T-helper 17 cell (primary cell): Measurements from ENCODE around the gene TIGD7. TPM values are rescaled to one million over a fixed set of nuclear protein-coding genes. Genes with fewer than 3 reads are reported as not detected.
"Not testable (repeated sequence)": the region's sequence is repeated elsewhere in the genome, so short reads cannot be mapped to it uniquely, and the experiment has no call there.

Experiments
- ATAC-seq: fragments of 150-1000 bp; cut with Tn5 transposase; 2 replicates; pipeline ENCODE4 v1.10.0; 2021; ENCODE audit warnings: mild to moderate bottlenecking, moderate library complexity
- DNase-seq, 3 donors: peaks; one replicate each; pipeline versions ENCODE4 v3.0.0 to v3.0.0-alpha.2; 2020 to 2021
- H3K9me3 ChIP-seq: one replicate; pipeline ENCODE4 v1.7.0; 2013; ENCODE audit warnings: low read length, mild to moderate bottlenecking; ENCODE audit not compliant: control insufficient read depth, poor library complexity, severe bottlenecking
- H3K27ac Mint-ChIP-seq: one replicate; pipeline ENCODE4 v1.8.0; 2022; ENCODE audit warnings: mild to moderate bottlenecking, moderate library complexity, mixed read lengths
- H3K27me3 Mint-ChIP-seq: one replicate; pipeline ENCODE4 v1.8.0; 2022; ENCODE audit warnings: mixed read lengths
- H3K36me3 Mint-ChIP-seq: one replicate; pipeline ENCODE4 v1.8.0; 2022; ENCODE audit warnings: low read depth, mixed read lengths
- H3K4me1 Mint-ChIP-seq: one replicate; pipeline ENCODE4 v1.8.0; 2022; ENCODE audit warnings: mild to moderate bottlenecking, mixed read lengths
- H3K4me3 Mint-ChIP-seq: one replicate; pipeline ENCODE4 v1.8.0; 2022; ENCODE audit warnings: mild to moderate bottlenecking, moderate library complexity, mixed read lengths
- total RNA-seq, 4 donors: library from RNA in 2 of 4; stranded (reverse) in 2 of 4; gene quantifications; one replicate each; pipeline ENCODE4 v1.2.3 and lab custom pipeline; 2022 to 2026

The TIGD7 gene
- total RNA-seq, 2 donors from 2014 or later, result 1.9 TPM

DNA sequence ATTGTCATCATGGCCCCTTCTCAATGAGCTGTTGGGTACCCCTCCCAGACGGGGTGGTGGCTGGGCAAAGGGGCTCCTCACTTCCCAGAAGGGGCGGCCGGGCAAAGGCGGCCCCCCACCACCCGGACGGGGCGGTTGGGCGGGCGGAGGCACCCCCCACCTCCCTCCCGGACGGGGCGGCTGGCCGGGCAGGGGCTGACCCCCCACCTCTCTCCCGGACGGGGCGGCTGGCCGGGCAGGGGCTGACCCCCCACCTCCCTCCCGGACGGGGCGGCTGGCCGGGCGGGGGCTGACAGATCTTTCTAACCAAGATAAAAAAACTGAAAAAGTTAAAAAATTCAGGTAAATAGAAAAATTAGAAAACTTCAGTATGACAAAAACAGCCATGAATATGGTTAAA, 33.9 kb downstream of the TIGD7 start:
- not testable (repeated sequence) for H3K4me1 Mint-ChIP-seq, H3K36me3 Mint-ChIP-seq, H3K9me3 ChIP-seq, H3K27me3 Mint-ChIP-seq, H3K27ac Mint-ChIP-seq, DNase-seq, H3K4me3 Mint-ChIP-seq, ATAC-seq

DNA sequence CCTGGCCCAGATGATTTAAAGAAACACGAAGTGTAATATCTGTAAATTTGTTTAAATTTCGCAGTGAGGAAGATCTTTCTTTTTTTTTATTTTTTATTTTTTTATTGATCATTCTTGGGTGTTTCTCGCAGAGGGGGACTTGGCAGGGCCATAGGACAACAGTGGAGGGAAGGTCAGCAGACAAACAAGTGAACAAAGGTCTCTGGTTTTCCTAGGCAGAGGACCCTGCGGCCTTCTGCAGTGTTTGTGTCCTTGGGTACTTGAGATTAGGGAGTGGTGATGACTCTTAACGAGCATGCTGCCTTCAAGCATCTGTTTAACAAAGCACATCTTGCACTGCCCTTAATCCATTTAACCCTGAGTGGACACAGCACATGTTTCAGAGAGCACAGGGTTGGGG, 34.5 kb downstream of the TIGD7 start:
- not testable (repeated sequence) for H3K4me1 Mint-ChIP-seq, H3K4me3 Mint-ChIP-seq, DNase-seq, H3K27ac Mint-ChIP-seq, H3K36me3 Mint-ChIP-seq, H3K27me3 Mint-ChIP-seq, H3K9me3 ChIP-seq, ATAC-seq

DNA sequence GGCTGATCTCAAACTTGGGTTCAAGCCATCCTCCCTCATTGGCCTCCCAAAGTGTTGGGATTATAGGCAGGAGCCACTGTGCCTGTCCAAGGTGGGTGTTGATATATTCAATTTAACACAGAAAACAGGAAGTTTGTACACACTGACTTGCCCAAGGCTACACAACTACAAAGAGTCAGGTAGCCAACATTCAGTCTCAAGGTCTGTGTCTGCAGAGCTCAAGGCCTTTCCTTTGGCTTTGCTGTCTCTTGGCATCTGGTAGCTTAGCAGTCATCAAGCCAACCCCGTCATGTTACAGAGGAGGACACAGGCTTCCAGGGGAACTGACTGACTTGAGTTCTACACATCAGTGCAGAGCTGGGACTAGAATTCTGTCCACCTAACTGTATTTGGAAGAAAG, 36.9 kb downstream of the TIGD7 start:
- no peak overlapping the region for H3K27ac Mint-ChIP-seq
- no peaks in the 10 kb centered on the region for H3K36me3 Mint-ChIP-seq
- H3K4me1 Mint-ChIP-seq, result peaks cover 7% of the 10 kb centered on the region
- H3K4me3 Mint-ChIP-seq, result no peak overlapping the region
- no peaks in the 10 kb centered on the region for H3K9me3 ChIP-seq
- no peaks in the 10 kb centered on the region for H3K27me3 Mint-ChIP-seq
- ATAC-seq (no peak), DNase-seq (no peak)

DNA sequence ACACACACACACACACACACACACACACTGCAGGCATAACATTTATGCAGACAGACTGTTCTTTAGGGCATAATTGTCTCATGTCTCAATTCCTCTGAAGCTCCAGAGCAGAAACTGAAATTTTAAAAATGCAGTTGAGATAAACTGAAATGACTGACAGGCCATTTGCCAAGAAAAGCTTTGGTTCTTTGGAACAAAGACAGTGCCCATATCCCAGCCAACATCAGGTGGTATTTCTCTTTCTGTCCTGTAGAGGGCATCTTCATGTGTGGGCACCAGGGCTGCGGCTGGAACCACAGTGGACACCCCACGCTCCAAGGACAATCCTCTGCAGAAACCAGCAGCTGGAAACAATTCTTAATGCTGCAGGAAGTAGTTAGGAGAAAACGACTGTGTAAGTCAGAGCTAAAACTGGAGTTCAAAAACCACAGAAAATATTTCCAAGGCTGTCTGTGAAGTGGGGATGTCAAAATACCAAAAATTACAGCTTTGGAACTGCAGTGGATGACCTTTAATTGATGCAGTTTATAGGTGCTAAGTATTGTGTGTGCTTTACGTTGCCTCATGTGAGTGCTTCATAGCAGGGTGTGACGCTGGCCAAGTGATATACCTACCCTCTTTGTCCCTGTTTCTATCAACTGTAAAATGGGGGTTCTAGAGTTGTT, 38.2 kb downstream of the TIGD7 start:
- H3K4me1 Mint-ChIP-seq, result peaks cover 11% of the 10 kb centered on the region
- DNase-seq, result no peak
- H3K4me3 Mint-ChIP-seq, result no peak overlapping the region
- H3K27me3 Mint-ChIP-seq, result no peaks in the 10 kb centered on the region
- no peak overlapping the region for H3K27ac Mint-ChIP-seq
- H3K9me3 ChIP-seq, result no peaks in the 10 kb centered on the region
- ATAC-seq, result no peak
- H3K36me3 Mint-ChIP-seq, result no peaks in the 10 kb centered on the region

DNA sequence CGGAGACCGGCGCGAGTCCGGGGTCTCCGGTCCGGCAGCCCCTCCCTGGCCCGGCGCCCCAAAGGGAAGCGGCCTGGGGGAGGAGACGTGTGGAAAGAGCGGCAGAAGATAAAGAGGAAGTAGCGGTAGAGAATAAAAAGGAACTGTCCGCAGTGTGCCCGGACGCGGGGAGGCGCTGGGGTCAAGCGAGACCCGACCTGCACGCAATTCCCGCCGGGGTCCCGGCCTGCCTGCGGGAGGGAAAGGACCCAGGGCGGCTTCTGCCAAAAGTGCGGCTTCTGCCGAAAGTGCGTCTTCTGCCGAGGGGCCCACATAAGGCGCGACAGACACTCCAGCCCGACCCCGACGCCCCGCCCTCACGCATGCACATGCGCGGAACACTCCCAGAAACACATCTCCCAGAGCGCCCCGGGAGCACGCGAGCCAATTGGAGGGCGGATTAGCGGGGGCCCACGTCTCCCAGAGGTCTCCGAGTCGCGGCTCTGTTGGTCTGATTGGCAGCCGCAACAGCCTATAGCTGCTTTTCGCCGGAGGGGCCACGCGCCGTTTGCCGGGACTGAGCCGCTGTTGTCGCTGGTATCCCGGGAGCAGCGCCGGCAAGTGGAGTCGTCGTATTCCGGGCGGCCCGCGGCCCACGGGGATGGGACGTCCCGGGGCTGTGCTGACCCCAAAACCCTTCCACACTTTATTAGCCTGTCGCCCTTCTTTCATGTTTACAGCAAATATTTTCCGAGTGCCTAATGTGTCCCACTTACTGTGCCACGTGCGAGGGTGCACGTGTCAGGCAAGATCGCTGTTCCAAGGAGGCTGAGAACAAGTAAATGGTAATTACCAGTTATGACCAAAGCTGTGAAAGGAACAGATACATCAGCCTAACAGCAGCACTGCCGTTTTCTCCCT, 40.8 kb downstream of the TIGD7 start:
- peak overlapping the region; percentile 93 for H3K4me3 Mint-ChIP-seq
- H3K9me3 ChIP-seq, result no peaks in the 10 kb centered on the region
- peaks cover 15% of the 10 kb centered on the region for H3K4me1 Mint-ChIP-seq
- H3K36me3 Mint-ChIP-seq, result no peaks in the 10 kb centered on the region
- H3K27ac Mint-ChIP-seq, result peak overlapping the region; percentile 95
- H3K27me3 Mint-ChIP-seq, result no peaks in the 10 kb centered on the region
- peak; percentile 89 for ATAC-seq
- peak; percentile 87 to 90 (median 88) for DNase-seq

DNA sequence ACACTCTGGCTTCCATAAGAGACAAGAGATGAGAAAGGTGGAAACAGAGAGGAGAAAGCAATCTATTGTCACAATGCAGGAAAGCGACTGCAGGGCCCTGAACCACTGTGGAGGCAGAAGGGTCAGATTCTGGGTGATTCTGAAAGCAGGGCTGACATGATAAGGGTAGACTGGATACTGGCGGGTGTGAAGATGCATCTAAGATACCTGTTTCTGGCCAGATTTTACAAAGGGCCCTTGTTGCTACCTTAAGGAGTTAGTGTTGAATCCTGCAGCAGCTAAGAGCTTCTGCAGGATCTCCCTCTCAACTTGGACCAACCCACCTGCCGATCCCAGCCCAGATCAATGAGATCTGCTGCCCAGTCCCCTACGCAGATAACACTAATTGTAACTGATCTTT, 42.7 kb downstream of the TIGD7 start:
- Mint-ChIP-seq H3K4me1 (peaks cover 15% of the 10 kb centered on the region), H3K27ac (peak overlapping the region; percentile 95), H3K4me3 (peak overlapping the region; percentile 56), H3K36me3 (no peaks in the 10 kb centered on the region), H3K27me3 (no peaks in the 10 kb centered on the region)
- ATAC-seq (no peak), DNase-seq (no peak)
- H3K9me3 ChIP-seq, result no peaks in the 10 kb centered on the region

DNA sequence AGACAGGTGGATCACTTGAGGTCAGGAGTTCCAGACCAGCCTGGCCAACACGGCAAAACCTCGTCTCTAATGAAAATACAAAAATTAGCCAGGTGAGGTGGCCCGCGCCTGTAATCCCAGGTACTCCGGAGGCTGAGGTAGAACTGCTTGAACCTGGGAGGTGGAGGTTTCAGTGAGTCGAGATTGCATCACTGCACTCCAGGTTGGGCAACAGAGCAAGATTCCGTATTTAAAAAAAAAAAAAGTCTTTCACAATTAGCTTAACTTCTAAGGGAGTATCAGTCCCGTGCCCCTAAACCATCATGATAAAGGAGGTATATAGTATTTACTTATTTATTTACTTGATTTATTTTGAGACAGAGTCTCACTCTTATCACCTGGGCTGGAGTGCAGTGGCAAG, 45.4 kb downstream of the TIGD7 start:
- H3K36me3 Mint-ChIP-seq, result no peaks in the 10 kb centered on the region
- H3K4me3 Mint-ChIP-seq, result no peak overlapping the region
- H3K9me3 ChIP-seq, result no peaks in the 10 kb centered on the region
- DNase-seq (no peak), ATAC-seq (no peak)
- no peak overlapping the region for H3K27ac Mint-ChIP-seq
- H3K4me1 Mint-ChIP-seq, result peaks cover 12% of the 10 kb centered on the region
- no peaks in the 10 kb centered on the region for H3K27me3 Mint-ChIP-seq

DNA sequence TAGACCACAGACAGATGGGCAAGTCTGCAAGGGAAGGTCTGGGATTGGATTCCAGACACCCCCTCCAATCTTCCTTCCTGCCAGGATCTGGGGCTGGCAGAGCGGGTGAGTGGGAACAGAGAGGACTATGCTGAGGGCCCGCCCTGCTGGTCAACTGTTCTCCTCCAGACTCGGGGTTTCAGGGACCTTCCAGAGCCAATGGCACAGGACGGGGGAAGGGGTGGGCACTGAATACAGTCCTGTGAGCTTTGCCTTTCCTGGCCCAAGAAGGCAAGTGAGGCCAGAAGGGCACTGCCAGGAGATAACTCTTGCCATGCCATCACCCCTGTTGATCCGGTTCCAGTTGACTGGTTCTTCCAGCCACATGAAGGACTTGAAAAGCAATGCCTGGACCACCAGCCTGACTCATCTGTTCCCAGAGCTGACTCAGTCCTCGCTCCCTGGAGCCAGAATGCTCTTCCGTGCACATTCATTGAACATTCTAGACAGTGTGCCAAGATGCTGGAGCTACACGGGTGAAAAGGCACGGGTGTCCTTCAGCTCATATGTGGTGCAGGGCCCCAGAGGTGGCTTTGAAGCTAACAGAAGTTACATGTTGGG, 48.3 kb downstream of the TIGD7 start:
- Mint-ChIP-seq H3K4me3 (no peak overlapping the region), H3K36me3 (no peaks in the 10 kb centered on the region), H3K27me3 (no peaks in the 10 kb centered on the region), H3K27ac (no peak overlapping the region), H3K4me1 (peaks cover 3% of the 10 kb centered on the region)
- no peaks in the 10 kb centered on the region for H3K9me3 ChIP-seq
- ATAC-seq (no peak), DNase-seq (no peak)

DNA sequence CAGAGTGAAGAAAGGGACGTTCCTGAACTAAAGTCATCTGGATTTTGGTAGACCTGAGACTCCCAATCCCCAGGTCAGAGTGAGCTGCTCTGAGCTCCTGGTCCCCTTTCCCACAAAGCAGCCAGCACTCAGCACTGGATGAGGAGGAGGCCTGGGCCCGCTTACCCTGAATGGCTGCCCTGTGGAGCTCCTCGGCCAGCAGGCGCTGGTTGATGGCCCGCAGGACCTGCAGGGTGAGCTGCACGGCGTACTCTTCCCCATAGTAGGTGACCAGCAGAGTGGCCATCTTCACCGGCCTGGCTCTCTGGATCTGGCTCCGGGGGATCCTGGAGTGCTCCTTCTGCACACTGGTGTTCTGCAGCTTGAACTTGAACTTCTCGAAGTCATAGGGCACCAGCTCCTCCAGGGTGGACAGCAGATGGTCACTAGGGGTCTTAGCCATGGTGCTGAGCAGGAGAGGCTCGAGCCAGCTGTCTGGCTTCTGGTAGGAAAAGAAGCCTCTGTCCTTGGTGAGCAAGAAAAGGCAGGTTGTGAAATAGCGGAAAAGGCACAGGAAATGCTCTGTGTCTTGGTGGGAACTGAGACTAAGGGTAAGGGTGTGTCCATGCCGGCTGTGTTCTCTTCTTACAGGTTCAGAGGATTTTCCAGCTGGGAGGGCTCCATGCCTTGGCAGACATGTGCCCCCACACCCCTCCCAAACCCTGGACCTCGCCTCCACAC, 48.9 kb downstream of the TIGD7 start, which contains the start of gene MEFV:
TSS of gene MEFV (minus strand) at position 488 of the 720 bp plus-strand sequence. CDS start at position 442, 46 bp downstream.
- DNase-seq (no peak), ATAC-seq (no peak)
- no peak within 1 kb of the TSS for H3K4me3 Mint-ChIP-seq
- no peak within 1 kb of the TSS for H3K27ac Mint-ChIP-seq
- H3K9me3 ChIP-seq, result no peaks in the 10 kb centered on the region
- H3K27me3 Mint-ChIP-seq, result peaks cover under 1% of the 10 kb centered on the region
- no peaks in the 10 kb centered on the region for H3K4me1 Mint-ChIP-seq
- no peaks in the 10 kb centered on the region for H3K36me3 Mint-ChIP-seq

DNA sequence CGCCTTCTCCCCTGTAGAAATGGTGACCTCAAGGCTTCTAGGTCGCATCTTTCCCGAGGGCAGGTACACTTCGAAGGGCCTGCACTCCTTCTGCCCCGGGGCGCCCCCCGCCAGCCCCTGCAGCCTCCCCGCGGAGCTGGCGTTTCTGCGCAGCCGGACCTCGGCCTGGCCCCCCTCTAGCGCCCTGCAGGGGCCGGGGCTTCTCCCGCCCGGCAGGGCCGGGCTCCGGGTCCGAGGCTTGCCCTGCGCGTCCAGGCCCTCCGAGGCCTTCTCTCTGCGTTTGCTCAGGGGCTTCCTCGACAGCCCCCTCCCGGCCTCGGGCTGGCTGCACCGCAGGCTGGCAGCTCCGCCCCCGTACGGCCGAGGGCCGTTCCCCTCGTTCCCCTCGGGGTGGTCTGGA, 50.9 kb downstream of the TIGD7 start:
- H3K27me3 Mint-ChIP-seq, result peaks cover 5% of the 10 kb centered on the region
- peaks cover 2% of the 10 kb centered on the region for H3K4me1 Mint-ChIP-seq
- H3K36me3 Mint-ChIP-seq, result no peaks in the 10 kb centered on the region
- H3K9me3 ChIP-seq, result no peaks in the 10 kb centered on the region
- ATAC-seq, result no peak
- no peak overlapping the region for H3K27ac Mint-ChIP-seq
- H3K4me3 Mint-ChIP-seq, result no peak overlapping the region
- no peak for DNase-seq

DNA sequence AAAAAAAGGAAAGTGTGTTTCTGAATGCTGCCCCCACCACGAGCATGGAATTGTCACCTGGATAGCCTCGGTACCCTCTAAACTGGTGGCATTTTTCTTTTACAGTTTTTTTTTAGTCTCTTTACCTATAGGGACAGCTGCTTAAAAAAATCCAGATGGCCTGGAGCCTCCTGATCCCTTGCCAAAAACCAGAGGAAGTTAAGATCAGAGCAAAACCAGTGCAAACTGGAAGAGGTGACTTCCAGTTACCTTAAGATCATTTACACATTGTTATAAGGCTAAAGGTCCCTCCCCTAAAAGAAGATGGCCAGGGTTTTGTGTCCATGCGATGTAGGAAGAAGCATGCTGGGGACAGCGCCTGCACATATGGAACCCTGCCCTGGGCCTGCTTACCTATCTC, 52.3 kb downstream of the TIGD7 start:
- Mint-ChIP-seq H3K4me1 (peaks cover 2% of the 10 kb centered on the region), H3K36me3 (no peaks in the 10 kb centered on the region), H3K4me3 (no peak overlapping the region), H3K27me3 (peaks cover 5% of the 10 kb centered on the region), H3K27ac (no peak overlapping the region)
- ATAC-seq, result no peak
- no peaks in the 10 kb centered on the region for H3K9me3 ChIP-seq
- no peak for DNase-seq

DNA sequence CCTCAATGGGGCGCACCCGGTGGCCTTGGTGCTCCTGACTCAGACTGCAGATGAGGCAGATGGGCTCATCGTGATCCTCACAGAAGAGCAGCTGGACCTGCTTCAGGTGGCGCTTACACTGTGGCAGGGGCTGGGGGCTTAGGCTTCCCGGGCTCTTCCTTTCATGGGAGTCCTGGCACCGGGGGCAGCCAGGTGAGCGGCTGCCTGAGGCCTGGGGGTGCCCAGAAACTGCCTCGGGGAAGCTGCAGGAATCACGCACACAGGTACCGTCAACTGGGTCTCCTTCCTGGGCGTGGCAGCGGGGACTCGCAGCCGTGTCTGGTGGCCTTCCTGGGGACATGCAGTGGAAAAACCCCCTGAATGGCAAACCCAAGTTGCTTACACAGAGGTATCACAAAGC, 55.8 kb downstream of the TIGD7 start:
- H3K9me3 ChIP-seq, result no peaks in the 10 kb centered on the region
- DNase-seq (no peak), ATAC-seq (no peak)
- no peak overlapping the region for H3K27ac Mint-ChIP-seq
- H3K27me3 Mint-ChIP-seq, result peaks cover 15% of the 10 kb centered on the region
- H3K36me3 Mint-ChIP-seq, result no peaks in the 10 kb centered on the region
- H3K4me1 Mint-ChIP-seq, result peaks cover 2% of the 10 kb centered on the region
- peak overlapping the region; percentile 19 for H3K4me3 Mint-ChIP-seq

DNA sequence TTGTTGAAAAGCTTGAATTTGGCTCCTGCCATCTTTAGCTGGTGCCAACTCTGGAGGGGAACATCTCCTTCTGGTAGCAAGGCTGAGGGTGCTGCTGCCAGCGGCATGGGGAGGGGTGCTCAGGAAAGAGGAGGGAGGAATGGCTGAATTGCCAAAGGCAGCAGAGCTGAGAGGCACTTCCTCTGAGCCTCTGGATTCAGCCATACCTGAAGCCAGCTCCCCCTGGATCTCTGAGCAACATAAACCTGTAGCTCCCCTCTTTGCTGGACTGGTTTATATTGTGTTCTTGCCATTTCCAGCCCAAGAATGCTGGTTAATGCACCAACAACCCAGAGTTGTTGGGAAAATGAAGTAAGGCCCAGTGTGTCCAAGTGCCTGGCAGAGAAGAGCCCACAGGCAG, 56.2 kb downstream of the TIGD7 start:
- ATAC-seq (no peak), DNase-seq (no peak)
- Mint-ChIP-seq H3K36me3 (no peaks in the 10 kb centered on the region), H3K4me3 (no peak overlapping the region), H3K27ac (no peak overlapping the region), H3K4me1 (peaks cover 2% of the 10 kb centered on the region), H3K27me3 (peaks cover 19% of the 10 kb centered on the region)
- no peaks in the 10 kb centered on the region for H3K9me3 ChIP-seq
